Ishikawa (cell line): Measurements from ENCODE around the gene NDUFS1.

ENCODE experiments used
- REST ChIP-seq: IDR thresholded peaks from 2 replicates; pipeline ENCODE4 v1.6.1; 2012; ENCODE audit warnings: low read depth, mild to moderate bottlenecking
- TEAD4 ChIP-seq: IDR thresholded peaks from 2 replicates; pipeline ENCODE4 v1.6.1; 2012

DNA sequence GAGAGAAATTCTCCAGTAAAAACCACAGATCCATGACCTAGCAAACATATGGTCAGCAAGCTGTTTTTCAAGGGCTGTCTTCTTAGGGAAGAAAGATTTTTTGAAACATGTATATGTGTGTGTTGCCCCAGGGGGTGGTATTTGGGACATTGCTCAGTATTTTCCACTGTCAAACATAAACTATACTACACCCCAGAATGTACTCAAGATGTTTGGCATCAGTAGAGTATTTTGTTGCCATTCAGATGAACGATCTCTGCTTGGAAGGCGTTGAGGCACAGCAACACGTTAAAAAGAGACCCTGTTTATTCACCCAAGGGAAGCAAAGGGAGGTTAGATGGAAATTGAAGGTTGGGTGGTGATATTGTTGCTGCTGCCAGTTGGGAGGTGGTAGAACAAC is 30.4 kb upstream of the NDUFS1 start:
- TF ChIP-seq REST (no peak), TEAD4 (no peak)
